ENCODE data around the gene CNGA3.

DNA sequence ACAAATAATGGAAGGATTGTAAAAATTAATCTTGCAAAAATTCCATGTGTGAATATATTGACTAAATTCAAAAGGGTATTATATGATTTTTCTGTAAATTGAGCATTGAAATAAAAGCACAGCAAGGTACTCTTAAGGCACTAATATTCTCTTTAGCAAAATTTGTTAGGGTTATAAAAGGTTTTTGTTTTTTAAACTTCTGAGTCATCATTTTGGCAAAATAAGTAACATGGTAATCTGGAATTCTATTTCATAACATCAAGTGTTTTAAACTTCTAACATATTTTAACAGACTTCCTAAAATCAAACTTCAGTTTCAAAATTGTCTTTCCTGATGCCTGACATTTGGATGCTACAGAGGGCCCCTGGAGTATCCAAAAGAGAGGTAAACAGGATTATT lies 85.9 kb downstream of the CNGA3 start:
- no peak for TF ChIP-seq EZH2 (IDR thresholded peaks at IDR 0.05)
- no peak for TF ChIP-seq POLR2AphosphoS5 (IDR thresholded peaks at IDR 0.05; ENCODE audit: borderline replicate concordance, low read depth, low read length)
- no peak for TF ChIP-seq FOXP2 (optimal IDR thresholded peaks at IDR 0.05; ENCODE audit: control extremely low read depth, extremely low read length, insufficient read depth)
